GM18526 (cell line): ENCODE measurements around the gene CTAGE4.
"Not testable (repeated sequence)": the region's sequence is repeated elsewhere in the genome, so short reads cannot be mapped to it uniquely, and the experiment has no call there.

ENCODE experiments used
- POLR2A ChIP-seq: IDR thresholded peaks from 3 replicates; pipeline ENCODE4 v1.6.1; 2011; ENCODE audit not compliant: insufficient read length; ENCODE audit errors: extremely low read depth

The CTAGE4 gene

GRCh38 chr7:144183166-144183565 lies at the start of gene CTAGE4:
Gene CTAGE4, plus strand, starts transcription at chr7:144183466. Its CDS starts 38 bp downstream, at chr7:144183504.
- TF ChIP-seq POLR2A = not testable (repeated sequence)

DNA sequence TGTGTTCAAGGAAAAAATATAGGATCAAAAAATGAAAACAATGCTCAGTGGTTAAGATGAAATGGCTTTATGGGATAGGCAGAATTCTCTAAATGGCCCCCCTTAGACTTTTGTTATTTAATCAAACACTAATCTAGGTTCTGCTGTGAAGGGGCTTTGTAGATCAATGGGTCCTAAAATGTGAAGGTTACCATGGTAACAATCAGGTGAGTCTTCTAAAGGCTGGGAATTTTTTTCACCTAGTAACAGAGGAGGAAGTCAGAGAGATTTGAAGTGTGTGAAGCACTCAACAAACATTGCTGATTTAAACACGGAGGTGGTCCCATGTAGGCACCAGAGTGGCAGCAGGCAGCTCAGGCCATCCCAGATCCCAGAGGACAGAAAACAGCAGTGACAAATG lies 49.1 kb upstream of the CTAGE4 start:
- no peak for TF ChIP-seq POLR2A

GRCh38 chr7:144137501-144137900 lies 45.8 kb upstream of the CTAGE4 start:
- TF ChIP-seq POLR2A = no peak

DNA sequence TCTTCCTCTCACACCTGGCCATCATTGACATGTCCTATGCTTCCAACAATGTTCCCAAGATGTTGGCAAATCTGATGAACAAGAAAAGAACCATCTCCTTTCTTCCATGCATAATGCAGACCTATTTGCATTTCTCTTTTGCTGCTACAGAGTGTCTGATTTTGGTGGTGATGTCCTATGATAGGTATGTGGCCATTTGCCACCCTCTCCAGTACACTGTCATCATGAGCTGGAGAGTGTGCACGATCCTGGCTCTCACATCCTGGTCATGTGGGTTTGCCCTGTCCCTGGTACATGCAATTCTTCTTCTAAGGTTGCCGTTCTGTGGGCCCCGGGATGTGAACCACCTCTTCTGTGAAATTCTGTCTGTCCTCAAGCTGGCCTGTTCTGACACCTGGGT lies 41.1 kb upstream of the CTAGE4 start:
- no peak for TF ChIP-seq POLR2A

DNA sequence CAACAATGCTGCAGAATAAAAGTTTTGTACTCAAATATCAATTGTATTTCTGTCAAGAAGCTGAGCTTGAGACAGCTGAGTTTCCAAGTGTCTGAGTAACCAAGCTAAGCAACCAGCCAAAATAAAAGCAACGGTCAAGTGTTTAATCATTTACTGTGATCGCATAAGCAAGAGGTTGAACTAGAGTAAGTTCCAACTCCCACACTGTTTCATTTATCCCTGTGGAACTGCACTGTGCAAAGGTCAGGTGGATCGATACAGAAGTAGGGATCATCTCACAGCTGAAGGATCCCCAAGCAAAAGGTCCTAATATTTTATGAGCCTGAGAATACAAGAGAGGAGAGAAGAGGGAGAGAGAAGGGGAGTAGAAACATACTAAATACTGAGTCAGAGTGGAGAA lies 38.8 kb upstream of the CTAGE4 start:
- no peak for TF ChIP-seq POLR2A

DNA sequence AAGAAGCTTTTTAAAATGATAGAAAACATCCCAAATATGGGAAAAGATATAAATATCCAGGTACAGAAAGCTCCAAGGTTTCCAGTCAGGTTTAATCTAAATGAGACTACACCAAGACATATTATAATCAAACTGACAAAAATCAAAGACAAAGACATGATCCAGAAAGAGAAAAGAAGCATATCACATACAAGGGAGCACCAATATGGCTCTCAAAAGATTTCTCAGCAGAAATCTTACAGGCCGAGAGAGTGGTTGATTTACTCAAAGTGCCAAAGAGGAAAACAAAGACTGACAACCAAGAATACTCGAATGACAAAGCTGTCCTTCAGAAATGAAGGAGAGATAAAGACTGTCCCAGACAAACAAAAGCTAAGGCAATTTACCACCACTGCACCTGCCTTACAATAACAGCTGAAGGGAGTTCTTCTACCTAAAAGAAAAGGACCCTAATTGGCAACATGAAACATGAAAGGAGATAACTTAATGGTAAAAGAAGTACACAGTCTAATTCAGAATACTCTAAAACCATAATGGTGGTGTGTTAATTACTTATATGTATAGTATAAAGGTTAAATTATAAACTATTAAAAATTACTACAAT lies 34.9 kb upstream of the CTAGE4 start:
- no peak for TF ChIP-seq POLR2A

DNA sequence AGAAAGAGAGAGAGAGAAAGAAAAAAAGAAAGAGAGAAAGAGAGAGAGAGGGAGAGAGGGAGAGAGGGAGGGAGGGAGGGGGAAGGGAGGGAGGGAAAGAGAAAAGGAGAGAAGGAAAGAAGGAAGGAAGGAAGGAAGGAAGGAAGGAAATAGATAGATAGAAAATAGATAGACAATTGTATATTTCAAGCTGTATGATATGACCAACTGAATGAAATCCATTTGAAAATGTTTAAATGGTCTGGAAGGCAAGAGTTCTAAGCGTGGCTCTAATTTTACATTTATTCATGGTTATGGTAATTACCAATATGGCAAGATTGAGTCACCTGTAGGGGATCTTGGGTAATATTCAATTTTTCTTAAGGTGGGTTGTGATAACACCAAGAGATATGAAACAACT lies 24.4 kb upstream of the CTAGE4 start:
- TF ChIP-seq POLR2A = no peak

GRCh38 chr7:144164784-144165183 lies 18.5 kb upstream of the CTAGE4 start:
- no peak for TF ChIP-seq POLR2A

DNA sequence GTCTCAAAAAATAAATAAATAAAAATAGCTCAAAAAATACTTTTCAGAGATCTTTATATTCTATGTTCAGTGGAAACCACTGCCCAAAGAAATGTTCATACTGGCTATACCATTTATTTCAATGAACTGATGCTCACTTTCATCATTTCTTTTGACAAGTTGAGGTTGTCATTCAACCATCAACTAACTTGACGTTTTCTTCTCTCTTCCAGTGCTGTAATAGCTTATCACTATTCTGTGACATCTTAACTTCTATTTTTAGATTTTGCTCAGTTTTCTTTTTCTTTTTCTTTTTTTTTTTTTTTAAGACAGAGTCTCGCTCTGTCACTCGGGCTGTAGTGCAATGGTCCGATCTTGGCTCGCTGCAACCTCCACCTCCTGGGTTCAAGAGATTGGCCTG lies 8.7 kb upstream of the CTAGE4 start:
- no peak for TF ChIP-seq POLR2A

DNA sequence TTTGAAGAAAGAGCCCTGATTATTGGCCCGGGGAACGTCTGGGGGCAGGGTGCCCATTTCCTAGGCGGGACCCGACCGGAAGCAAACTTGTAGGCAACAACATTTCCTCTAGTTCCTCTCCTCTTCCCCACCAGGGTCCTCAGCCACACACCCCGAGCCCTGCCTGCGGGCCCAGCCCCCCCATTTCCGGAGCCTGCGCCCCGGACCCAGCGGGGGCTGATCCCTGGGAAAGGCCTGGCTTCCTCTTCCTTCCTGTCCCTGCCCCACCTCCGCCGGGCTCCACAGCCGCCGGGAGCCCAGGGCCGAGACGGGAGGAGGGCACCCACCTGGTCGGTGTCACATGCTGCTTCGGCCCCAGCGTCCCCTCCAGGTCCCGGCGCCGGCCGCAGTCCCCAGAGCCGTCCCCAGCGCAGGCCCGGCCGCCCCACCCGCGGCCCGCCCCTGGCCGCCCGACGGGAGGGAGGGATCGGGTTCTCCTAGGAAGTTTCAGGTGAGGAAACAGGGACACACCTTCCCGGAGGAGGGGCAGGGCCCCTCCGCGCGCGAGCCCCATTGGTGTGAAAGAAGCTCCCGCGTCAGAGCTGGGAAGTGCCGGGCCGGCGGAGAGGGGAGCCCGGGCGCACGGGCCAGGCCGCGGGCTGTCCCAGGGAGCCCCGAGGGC lies 12.1 kb downstream of the CTAGE4 start, which contains the start of gene ARHGEF35:
Gene ARHGEF35 (minus strand): TSS at position 622 of the 661 bp plus-strand sequence. CDS start 7,450 bp downstream, outside the sequence.
- not testable (repeated sequence) for TF ChIP-seq POLR2A
